GM23338 (cell line): Measurements from ENCODE around the gene RASL10B.

Experiments
- CREB1 ChIP-seq: fragments of 250-450 bp; sonication (Bioruptor Pico); IDR thresholded peaks from 2 replicates; pipeline ENCODE4 v1.5.0; 2020; ENCODE audit warnings: low read depth, mild to moderate bottlenecking, moderate library complexity
- EZH2 ChIP-seq: fragments of 200-600 bp; sonication (generic); IDR thresholded peaks from one replicate; pipeline ENCODE4 v1.8.0; 2017; ENCODE audit warnings: antibody characterized with exemption, mild to moderate bottlenecking, low read depth; ENCODE audit not compliant: unreplicated experiment
- EZH2phosphoT487 ChIP-seq: fragments of 200-600 bp; sonication (generic); IDR thresholded peaks from one replicate; pipeline ENCODE4 v1.8.1; 2018; ENCODE audit warnings: antibody characterized with exemption; ENCODE audit not compliant: unreplicated experiment
- JUNB ChIP-seq: IDR thresholded peaks from one replicate; pipeline ENCODE4 v1.6.1; 2016; ENCODE audit warnings: antibody characterized with exemption; ENCODE audit not compliant: unreplicated experiment
- NANOG ChIP-seq: IDR thresholded peaks from 2 replicates; pipeline ENCODE4 v1.6.1; 2016; ENCODE audit warnings: antibody characterized with exemption, borderline replicate concordance
- POLR2AphosphoS5 ChIP-seq: IDR thresholded peaks from 2 replicates; pipeline ENCODE4 v1.6.1; 2016; ENCODE audit warnings: antibody characterized with exemption, low read depth
- STAT1 ChIP-seq: IDR thresholded peaks from one replicate; pipeline ENCODE4 v1.6.1; 2016; ENCODE audit warnings: antibody characterized with exemption; ENCODE audit not compliant: unreplicated experiment
- ZNF114 ChIP-seq: fragments of 250-450 bp; sonication (Bioruptor Pico); IDR thresholded peaks from 2 replicates; pipeline ENCODE4 v1.5.0; 2020; ENCODE audit warnings: mild to moderate bottlenecking, moderate library complexity
- ZNF331 ChIP-seq: fragments of 250-450 bp; sonication (Bioruptor Pico); IDR thresholded peaks from 2 replicates; pipeline ENCODE4 v1.5.0; 2020; ENCODE audit warnings: low read depth, mild to moderate bottlenecking, moderate library complexity
- TF ChIP-seq, protein P1 (sequence below), 2 experiments: fragments of 200-600 bp in 1 of 2; sonication (generic) in 1 of 2; conservative IDR thresholded peaks; 2 replicates each; pipeline versions ENCODE4 v1.5.1 to v1.6.1; 2016 to 2017; ENCODE audit warnings: antibody characterized with exemption in 2 of 2, low read depth in 2 of 2, mild to moderate bottlenecking in 2 of 2, moderate library complexity in 1 of 2
- TF ChIP-seq, protein P2 (sequence below): IDR thresholded peaks from one replicate; pipeline ENCODE4 v1.6.1; 2018; ENCODE audit warnings: antibody characterized with exemption; ENCODE audit not compliant: unreplicated experiment
- TF ChIP-seq, protein P3 (sequence below): fragments of 250-450 bp; sonication (Bioruptor Pico); IDR thresholded peaks from 2 replicates; pipeline ENCODE4 v1.5.0; 2020; ENCODE audit warnings: mild to moderate bottlenecking, moderate library complexity

DNA sequence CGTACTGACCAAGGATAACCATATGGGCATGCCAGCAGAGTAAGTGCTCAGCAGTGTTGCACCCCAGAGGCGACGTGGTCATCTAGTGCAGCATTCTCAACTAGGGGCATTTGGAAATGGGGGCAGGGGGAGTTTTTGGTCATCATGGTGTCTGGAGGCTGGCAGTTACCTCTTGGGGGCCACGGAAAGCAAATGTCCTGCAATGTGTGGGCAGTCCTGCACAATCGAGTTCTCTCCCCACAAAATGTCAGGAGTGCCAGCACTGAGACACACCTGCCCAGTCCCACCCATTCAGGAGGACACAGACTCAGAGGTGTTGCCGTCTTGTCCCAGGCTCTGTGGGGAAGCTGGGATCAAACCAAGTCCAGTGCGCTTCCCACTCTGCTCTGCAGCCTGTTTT, 3.0 kb downstream of the RASL10B start:
- TF ChIP-seq EZH2 (no peak), EZH2phosphoT487 (no peak), POLR2AphosphoS5 (no peak), NANOG (no peak), STAT1 (no peak), JUNB (no peak), ZNF331 (CRISPR knock-in tag) (no peak), CREB1 (CRISPR knock-in tag) (no peak), ZNF114 (CRISPR knock-in tag) (no peak)
- TF ChIP-seq, protein P1, sequence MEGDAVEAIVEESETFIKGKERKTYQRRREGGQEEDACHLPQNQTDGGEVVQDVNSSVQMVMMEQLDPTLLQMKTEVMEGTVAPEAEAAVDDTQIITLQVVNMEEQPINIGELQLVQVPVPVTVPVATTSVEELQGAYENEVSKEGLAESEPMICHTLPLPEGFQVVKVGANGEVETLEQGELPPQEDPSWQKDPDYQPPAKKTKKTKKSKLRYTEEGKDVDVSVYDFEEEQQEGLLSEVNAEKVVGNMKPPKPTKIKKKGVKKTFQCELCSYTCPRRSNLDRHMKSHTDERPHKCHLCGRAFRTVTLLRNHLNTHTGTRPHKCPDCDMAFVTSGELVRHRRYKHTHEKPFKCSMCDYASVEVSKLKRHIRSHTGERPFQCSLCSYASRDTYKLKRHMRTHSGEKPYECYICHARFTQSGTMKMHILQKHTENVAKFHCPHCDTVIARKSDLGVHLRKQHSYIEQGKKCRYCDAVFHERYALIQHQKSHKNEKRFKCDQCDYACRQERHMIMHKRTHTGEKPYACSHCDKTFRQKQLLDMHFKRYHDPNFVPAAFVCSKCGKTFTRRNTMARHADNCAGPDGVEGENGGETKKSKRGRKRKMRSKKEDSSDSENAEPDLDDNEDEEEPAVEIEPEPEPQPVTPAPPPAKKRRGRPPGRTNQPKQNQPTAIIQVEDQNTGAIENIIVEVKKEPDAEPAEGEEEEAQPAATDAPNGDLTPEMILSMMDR (conservative IDR thresholded peaks at IDR 0.05; ENCODE audit: low read depth in 2 of 2) = no peak
- TF ChIP-seq, protein P2, sequence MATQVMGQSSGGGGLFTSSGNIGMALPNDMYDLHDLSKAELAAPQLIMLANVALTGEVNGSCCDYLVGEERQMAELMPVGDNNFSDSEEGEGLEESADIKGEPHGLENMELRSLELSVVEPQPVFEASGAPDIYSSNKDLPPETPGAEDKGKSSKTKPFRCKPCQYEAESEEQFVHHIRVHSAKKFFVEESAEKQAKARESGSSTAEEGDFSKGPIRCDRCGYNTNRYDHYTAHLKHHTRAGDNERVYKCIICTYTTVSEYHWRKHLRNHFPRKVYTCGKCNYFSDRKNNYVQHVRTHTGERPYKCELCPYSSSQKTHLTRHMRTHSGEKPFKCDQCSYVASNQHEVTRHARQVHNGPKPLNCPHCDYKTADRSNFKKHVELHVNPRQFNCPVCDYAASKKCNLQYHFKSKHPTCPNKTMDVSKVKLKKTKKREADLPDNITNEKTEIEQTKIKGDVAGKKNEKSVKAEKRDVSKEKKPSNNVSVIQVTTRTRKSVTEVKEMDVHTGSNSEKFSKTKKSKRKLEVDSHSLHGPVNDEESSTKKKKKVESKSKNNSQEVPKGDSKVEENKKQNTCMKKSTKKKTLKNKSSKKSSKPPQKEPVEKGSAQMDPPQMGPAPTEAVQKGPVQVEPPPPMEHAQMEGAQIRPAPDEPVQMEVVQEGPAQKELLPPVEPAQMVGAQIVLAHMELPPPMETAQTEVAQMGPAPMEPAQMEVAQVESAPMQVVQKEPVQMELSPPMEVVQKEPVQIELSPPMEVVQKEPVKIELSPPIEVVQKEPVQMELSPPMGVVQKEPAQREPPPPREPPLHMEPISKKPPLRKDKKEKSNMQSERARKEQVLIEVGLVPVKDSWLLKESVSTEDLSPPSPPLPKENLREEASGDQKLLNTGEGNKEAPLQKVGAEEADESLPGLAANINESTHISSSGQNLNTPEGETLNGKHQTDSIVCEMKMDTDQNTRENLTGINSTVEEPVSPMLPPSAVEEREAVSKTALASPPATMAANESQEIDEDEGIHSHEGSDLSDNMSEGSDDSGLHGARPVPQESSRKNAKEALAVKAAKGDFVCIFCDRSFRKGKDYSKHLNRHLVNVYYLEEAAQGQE = no peak
- TF ChIP-seq, protein P3, sequence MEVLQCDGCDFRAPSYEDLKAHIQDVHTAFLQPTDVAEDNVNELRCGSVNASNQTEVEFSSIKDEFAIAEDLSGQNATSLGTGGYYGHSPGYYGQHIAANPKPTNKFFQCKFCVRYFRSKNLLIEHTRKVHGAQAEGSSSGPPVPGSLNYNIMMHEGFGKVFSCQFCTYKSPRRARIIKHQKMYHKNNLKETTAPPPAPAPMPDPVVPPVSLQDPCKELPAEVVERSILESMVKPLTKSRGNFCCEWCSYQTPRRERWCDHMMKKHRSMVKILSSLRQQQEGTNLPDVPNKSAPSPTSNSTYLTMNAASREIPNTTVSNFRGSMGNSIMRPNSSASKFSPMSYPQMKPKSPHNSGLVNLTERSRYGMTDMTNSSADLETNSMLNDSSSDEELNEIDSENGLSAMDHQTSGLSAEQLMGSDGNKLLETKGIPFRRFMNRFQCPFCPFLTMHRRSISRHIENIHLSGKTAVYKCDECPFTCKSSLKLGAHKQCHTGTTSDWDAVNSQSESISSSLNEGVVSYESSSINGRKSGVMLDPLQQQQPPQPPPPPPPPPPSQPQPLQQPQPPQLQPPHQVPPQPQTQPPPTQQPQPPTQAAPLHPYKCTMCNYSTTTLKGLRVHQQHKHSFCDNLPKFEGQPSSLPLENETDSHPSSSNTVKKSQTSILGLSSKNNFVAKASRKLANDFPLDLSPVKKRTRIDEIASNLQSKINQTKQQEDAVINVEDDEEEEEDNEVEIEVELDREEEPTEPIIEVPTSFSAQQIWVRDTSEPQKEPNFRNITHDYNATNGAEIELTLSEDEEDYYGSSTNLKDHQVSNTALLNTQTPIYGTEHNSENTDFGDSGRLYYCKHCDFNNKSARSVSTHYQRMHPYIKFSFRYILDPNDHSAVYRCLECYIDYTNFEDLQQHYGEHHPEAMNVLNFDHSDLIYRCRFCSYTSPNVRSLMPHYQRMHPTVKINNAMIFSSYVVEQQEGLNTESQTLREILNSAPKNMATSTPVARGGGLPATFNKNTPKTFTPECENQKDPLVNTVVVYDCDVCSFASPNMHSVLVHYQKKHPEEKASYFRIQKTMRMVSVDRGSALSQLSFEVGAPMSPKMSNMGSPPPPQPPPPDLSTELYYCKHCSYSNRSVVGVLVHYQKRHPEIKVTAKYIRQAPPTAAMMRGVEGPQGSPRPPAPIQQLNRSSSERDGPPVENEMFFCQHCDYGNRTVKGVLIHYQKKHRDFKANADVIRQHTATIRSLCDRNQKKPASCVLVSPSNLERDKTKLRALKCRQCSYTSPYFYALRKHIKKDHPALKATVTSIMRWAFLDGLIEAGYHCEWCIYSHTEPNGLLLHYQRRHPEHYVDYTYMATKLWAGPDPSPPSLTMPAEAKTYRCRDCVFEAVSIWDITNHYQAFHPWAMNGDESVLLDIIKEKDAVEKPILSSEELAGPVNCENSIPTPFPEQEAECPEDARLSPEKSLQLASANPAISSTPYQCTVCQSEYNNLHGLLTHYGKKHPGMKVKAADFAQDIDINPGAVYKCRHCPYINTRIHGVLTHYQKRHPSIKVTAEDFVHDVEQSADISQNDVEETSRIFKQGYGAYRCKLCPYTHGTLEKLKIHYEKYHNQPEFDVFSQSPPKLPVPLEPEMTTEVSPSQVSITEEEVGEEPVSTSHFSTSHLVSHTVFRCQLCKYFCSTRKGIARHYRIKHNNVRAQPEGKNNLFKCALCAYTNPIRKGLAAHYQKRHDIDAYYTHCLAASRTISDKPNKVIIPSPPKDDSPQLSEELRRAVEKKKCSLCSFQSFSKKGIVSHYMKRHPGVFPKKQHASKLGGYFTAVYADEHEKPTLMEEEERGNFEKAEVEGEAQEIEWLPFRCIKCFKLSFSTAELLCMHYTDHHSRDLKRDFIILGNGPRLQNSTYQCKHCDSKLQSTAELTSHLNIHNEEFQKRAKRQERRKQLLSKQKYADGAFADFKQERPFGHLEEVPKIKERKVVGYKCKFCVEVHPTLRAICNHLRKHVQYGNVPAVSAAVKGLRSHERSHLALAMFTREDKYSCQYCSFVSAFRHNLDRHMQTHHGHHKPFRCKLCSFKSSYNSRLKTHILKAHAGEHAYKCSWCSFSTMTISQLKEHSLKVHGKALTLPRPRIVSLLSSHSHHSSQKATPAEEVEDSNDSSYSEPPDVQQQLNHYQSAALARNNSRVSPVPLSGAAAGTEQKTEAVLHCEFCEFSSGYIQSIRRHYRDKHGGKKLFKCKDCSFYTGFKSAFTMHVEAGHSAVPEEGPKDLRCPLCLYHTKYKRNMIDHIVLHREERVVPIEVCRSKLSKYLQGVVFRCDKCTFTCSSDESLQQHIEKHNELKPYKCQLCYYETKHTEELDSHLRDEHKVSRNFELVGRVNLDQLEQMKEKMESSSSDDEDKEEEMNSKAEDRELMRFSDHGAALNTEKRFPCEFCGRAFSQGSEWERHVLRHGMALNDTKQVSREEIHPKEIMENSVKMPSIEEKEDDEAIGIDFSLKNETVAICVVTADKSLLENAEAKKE = no peak
